CD4-positive, alpha-beta T cell (primary cell): ENCODE data around the gene OSBPL3. TPM values are rescaled to one million over a fixed set of nuclear protein-coding genes. Genes with fewer than 3 reads are reported as not detected.
"Not testable (repeated sequence)": the region's sequence is repeated elsewhere in the genome, so short reads cannot be mapped to it uniquely, and the experiment has no call there.

Source experiments
- ATAC-seq: fragments of 200-7000 bp; cut with Tn5 transposase; one replicate; pipeline ENCODE4 v1.10.0; 2022; ENCODE audit warnings: mild to moderate bottlenecking; ENCODE audit not compliant: poor library complexity
- CTCF ChIA-PET: fragments of 350-600 bp; sonication (Branson Sonifier 250); formaldehyde crosslinking; loops from one replicate; lab custom pipeline; 2021; ENCODE audit warnings: antibody characterized with exemption, inconsistent platforms; lab: Charles Lee
- POLR2A ChIA-PET: fragments of 350-600 bp; sonication (Branson Sonifier 250); formaldehyde crosslinking; loops from one replicate; lab custom pipeline; 2021; ENCODE audit warnings: antibody characterized with exemption, inconsistent platforms; lab: Charles Lee
- DNase-seq, 14 experiments: peaks; one replicate each; pipeline ENCODE4 v3.0.0-alpha.2; 2013 to 2020; ENCODE audit warnings: mixed read lengths in 2 of 14
- H3K27ac ChIP-seq, 2 donors: one replicate each; pipeline versions ENCODE4 v1.5.1 to v1.7.0; 2013; ENCODE audit warnings: low read length in 2 of 2, low read depth in 1 of 2, mild to moderate bottlenecking in 1 of 2
- H3K27me3 ChIP-seq, 2 experiments: 1 replicate in 1 of 2; 2 replicates in 1 of 2; pipeline versions ENCODE4 v1.6.1 to v1.7.0; 2013; ENCODE audit warnings: low read length in 2 of 2, control low read depth in 1 of 2, mild to moderate bottlenecking in 1 of 2, moderate library complexity in 1 of 2; ENCODE audit not compliant: insufficient read depth in 2 of 2, control insufficient read depth in 1 of 2
- H3K36me3 ChIP-seq: one replicate; pipeline ENCODE4 v1.6.1; 2013; ENCODE audit warnings: low read length, control low read depth; ENCODE audit not compliant: insufficient read depth
- H3K4me1 ChIP-seq: one replicate; pipeline ENCODE4 v1.6.1; 2013; ENCODE audit warnings: low read length, control low read depth; ENCODE audit not compliant: insufficient read depth
- H3K4me3 ChIP-seq: one replicate; pipeline ENCODE4 v1.5.1; 2013; ENCODE audit warnings: mild to moderate bottlenecking, low read length, moderate library complexity
- H3K9me3 ChIP-seq, 2 experiments: 1 replicate in 1 of 2; 2 replicates in 1 of 2; pipeline versions ENCODE4 v1.6.1 to v1.7.0; 2013; ENCODE audit warnings: low read length in 2 of 2, mild to moderate bottlenecking in 2 of 2, control low read depth in 1 of 2, moderate library complexity in 1 of 2; ENCODE audit not compliant: control insufficient read depth in 1 of 2, insufficient read depth in 1 of 2
- H3K27ac Mint-ChIP-seq: one replicate; pipeline ENCODE4 v1.8.0; 2020; ENCODE audit warnings: mixed read lengths
- H3K27me3 Mint-ChIP-seq: one replicate; pipeline ENCODE4 v1.8.0; 2021; ENCODE audit warnings: mixed read lengths
- H3K36me3 Mint-ChIP-seq: one replicate; pipeline ENCODE4 v1.8.0; 2021; ENCODE audit warnings: low read depth, mixed read lengths
- H3K4me1 Mint-ChIP-seq: one replicate; pipeline ENCODE4 v1.8.0; 2021; ENCODE audit warnings: low read depth, mixed read lengths
- H3K4me3 Mint-ChIP-seq: one replicate; pipeline ENCODE4 v1.8.0; 2020; ENCODE audit warnings: mild to moderate bottlenecking, mixed read lengths
- H3K9me3 Mint-ChIP-seq: one replicate; pipeline ENCODE4 v1.8.0; 2020; ENCODE audit warnings: mixed read lengths
- CTCF ChIP-seq: fragments of 200-600 bp; IDR thresholded peaks from one replicate; pipeline ENCODE4 v1.8.0; 2022; ENCODE audit warnings: antibody characterized with exemption, mild to moderate bottlenecking
- intact Hi-C, 2 experiments: fragments of 100-400 bp; cut with DNase I in 1 of 2; cut with micrococcal nuclease in 1 of 2; formaldehyde crosslinking; loops; one replicate each; pipeline versions ENCODE4 v1.15.1 to v1.9.0; 2023 to 2025; cut with DNase I, micrococcal nuclease
- total RNA-seq, 174 experiments: library from RNA in 2 of 174; stranded (reverse) in 2 of 174; gene quantifications; one replicate each; pipeline ENCODE4 v1.2.3 and lab custom pipeline; 2021 to 2026

Gene OSBPL3
- total RNA-seq, 2 experiments from 2014 or later = 25.4 to 25.9 TPM

GRCh38 chr7:24798261-24798660 is 181.7 kb downstream of the OSBPL3 start:
- no peak for TF ChIP-seq CTCF
- POLR2A ChIA-PET = no interaction called here
- no peaks in the 10 kb centered on the region for H3K27me3 Mint-ChIP-seq
- peaks cover 59% of the 10 kb centered on the region for H3K36me3 Mint-ChIP-seq
- no peak overlapping the region for H3K27ac Mint-ChIP-seq
- no peaks in the 10 kb centered on the region for H3K9me3 Mint-ChIP-seq
- H3K4me1 Mint-ChIP-seq = peaks cover 21% of the 10 kb centered on the region
- H3K4me1 ChIP-seq = peaks cover 6% of the 10 kb centered on the region
- no peak for DNase-seq
- no peak for ATAC-seq
- no peak overlapping the region for H3K4me3 Mint-ChIP-seq
- no peaks in the 10 kb centered on the region for H3K9me3 ChIP-seq
- H3K36me3 ChIP-seq = peaks cover 27% of the 10 kb centered on the region
- CTCF ChIA-PET = no interaction called here
- H3K4me3 ChIP-seq = no peak overlapping the region
- no peaks in the 10 kb centered on the region for H3K27me3 ChIP-seq
- intact Hi-C loops = no loop called here
- H3K27ac ChIP-seq = no peak overlapping the region

GRCh38 chr7:24797270-24797669 is 182.7 kb downstream of the OSBPL3 start:
- no peak for TF ChIP-seq CTCF
- no peaks in the 10 kb centered on the region for H3K9me3 ChIP-seq
- H3K27ac ChIP-seq = no peak overlapping the region
- H3K4me3 ChIP-seq = no peak overlapping the region
- H3K27ac Mint-ChIP-seq = no peak overlapping the region
- intact Hi-C loops = no loop called here
- H3K36me3 Mint-ChIP-seq = peaks cover 49% of the 10 kb centered on the region
- peaks cover 6% of the 10 kb centered on the region for H3K4me1 ChIP-seq
- H3K36me3 ChIP-seq = peaks cover 17% of the 10 kb centered on the region
- H3K4me1 Mint-ChIP-seq = peaks cover 21% of the 10 kb centered on the region
- ChIA-PET CTCF (no interaction called here), POLR2A (no interaction called here)
- H3K27me3 ChIP-seq = no peaks in the 10 kb centered on the region
- no peak for DNase-seq
- no peak for ATAC-seq
- H3K4me3 Mint-ChIP-seq = no peak overlapping the region
- no peaks in the 10 kb centered on the region for H3K9me3 Mint-ChIP-seq
- no peaks in the 10 kb centered on the region for H3K27me3 Mint-ChIP-seq

GRCh38 chr7:24795407-24795767 is 184.6 kb downstream of the OSBPL3 start:
- Histone ChIP-seq H3K27ac (no peak overlapping the region), H3K36me3 (peaks cover 4% of the 10 kb centered on the region), H3K27me3 (no peaks in the 10 kb centered on the region), H3K4me3 (no peak overlapping the region), H3K9me3 (no peaks in the 10 kb centered on the region), H3K4me1 (peaks cover 6% of the 10 kb centered on the region)
- H3K27me3 Mint-ChIP-seq = no peaks in the 10 kb centered on the region
- DNase-seq (no peak), ATAC-seq (no peak)
- ChIA-PET POLR2A (no interaction called here), CTCF (no interaction called here)
- TF ChIP-seq CTCF = no peak
- peaks cover 32% of the 10 kb centered on the region for H3K36me3 Mint-ChIP-seq
- peaks cover 21% of the 10 kb centered on the region for H3K4me1 Mint-ChIP-seq
- H3K9me3 Mint-ChIP-seq = no peaks in the 10 kb centered on the region
- intact Hi-C loops = no loop called here
- H3K27ac Mint-ChIP-seq = no peak overlapping the region
- no peak overlapping the region for H3K4me3 Mint-ChIP-seq

DNA sequence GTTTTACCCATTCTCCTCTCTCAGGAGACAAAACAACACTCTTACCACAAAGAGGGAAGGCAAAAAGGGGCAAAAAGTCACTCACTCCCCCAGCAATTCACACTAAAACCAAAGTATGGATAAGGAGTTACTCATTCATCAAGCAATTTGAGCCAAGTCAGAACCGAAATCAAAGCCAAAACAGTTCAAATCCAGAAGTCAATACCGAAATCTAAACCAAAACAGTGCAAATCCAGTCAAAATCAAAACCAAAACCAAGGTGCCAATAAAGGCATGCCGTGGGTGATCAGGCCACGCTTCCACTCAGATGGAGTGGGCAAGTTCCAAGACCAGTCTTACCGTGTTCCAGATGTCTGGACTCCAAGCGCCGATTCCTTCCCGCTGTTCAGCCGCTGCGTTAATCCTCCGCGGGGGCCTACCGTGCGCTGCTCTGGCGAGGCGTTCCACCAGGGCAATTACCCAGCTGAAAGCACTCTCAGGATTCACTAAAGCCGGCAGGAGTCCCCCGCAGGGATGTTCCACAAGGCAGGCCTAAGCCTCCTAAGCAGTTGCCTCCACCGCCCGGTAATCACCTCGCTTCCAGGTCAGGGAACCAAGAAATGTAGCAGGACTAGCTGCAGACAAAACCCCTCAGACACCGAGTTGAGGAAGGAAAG is 185.1 kb downstream of the OSBPL3 start:
- peak overlapping the region; percentile 6 for H3K27ac Mint-ChIP-seq
- ATAC-seq, intact Hi-C loops, H3K9me3 Mint-ChIP-seq, H3K36me3 ChIP-seq, H3K27ac ChIP-seq, DNase-seq, H3K4me3 ChIP-seq, H3K9me3 ChIP-seq, CTCF ChIA-PET, H3K4me3 Mint-ChIP-seq, H3K27me3 Mint-ChIP-seq, POLR2A ChIA-PET, H3K27me3 ChIP-seq, H3K4me1 ChIP-seq: not testable (repeated sequence)
- H3K36me3 Mint-ChIP-seq = peaks cover 31% of the 10 kb centered on the region
- H3K4me1 Mint-ChIP-seq = peaks cover 21% of the 10 kb centered on the region
